ENCODE data around the gene TTLL10. TPM values are rescaled to one million over a fixed set of nuclear protein-coding genes. Genes with fewer than 3 reads are reported as not detected.

The TTLL10 gene
- total RNA-seq, 4 donors from 2014 or later = not detected

GRCh38 chr1:1236945-1237873 lies 63.5 kb downstream of the TTLL10 start:
- Histone ChIP-seq H3K4me1 (peaks cover 0 to 51% (median 11%) of the 10 kb centered on the region in 4 donors), H3K36me3 (peaks cover 0 to 44% (median 0%) of the 10 kb centered on the region in 3 donors), H3K4me3 (no peak overlapping the region), H3K9me3 (no peaks in the 10 kb centered on the region), H3K27me3 (peaks cover 0 to 54% of the 10 kb centered on the region in 2 donors), H3K27ac (no peak overlapping the region)
- WGBS, 2 donors = 30 to 49% methylated on average over 24 to 25 of the region's 34 CpGs
- no peak for TF ChIP-seq EP300 (IDR thresholded peaks at IDR 0.05)
- TF ChIP-seq POLR2A (IDR thresholded peaks at IDR 0.05) = no peak
- TF ChIP-seq CTCF (IDR thresholded peaks at IDR 0.05) = no peak
- DNase-seq (ENCODE audit: low spot score in 2 of 2) = no peak

GRCh38 chr1:1237874-1238701 lies 64.4 kb downstream of the TTLL10 start:
- Histone ChIP-seq H3K36me3 (peaks cover 0 to 51% (median 0%) of the 10 kb centered on the region in 3 donors), H3K9me3 (no peaks in the 10 kb centered on the region), H3K27me3 (peaks cover 0 to 62% of the 10 kb centered on the region in 2 donors), H3K4me1 (peaks cover 0 to 44% (median 9%) of the 10 kb centered on the region in 4 donors), H3K4me3 (no peak overlapping the region), H3K27ac (no peak overlapping the region)
- DNase-seq (ENCODE audit: low spot score in 2 of 2) = no peak
- 36 to 40% methylated on average over 1 to 26 of the region's 48 CpGs for WGBS, 2 donors
- TF ChIP-seq CTCF (IDR thresholded peaks at IDR 0.05) = no peak
- no peak for TF ChIP-seq EP300 (IDR thresholded peaks at IDR 0.05)
- no peak for TF ChIP-seq POLR2A (IDR thresholded peaks at IDR 0.05)

DNA sequence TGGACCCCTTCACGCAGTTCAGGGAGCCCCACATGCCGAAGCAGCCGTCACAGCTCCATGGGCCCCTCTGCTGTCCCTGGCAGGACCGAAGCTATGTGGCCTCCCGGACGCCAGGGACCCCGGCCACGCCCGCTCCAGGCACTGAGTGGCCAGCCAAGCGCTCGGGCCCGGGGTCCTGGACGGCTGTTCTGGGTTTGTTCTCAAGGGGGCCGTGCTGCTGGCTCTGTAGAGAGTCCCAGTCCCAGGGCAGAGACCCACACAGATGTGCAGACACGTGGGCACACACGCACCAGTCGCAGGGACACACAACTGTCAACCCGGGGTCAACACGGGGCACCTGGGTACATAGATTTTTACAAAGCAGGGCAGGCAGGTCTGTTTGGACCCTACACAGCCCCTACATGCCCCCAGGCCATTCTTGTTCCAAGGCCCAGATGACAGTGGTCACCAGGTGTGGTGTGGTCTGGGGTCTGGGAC lies 65.1 kb downstream of the TTLL10 start:
- no peak for DNase-seq (ENCODE audit: low spot score in 2 of 2)
- peaks cover 0 to 68% of the 10 kb centered on the region in 2 donors for H3K27me3 ChIP-seq
- TF ChIP-seq POLR2A (IDR thresholded peaks at IDR 0.05) = no peak
- no peak for TF ChIP-seq CTCF (IDR thresholded peaks at IDR 0.05)
- TF ChIP-seq EP300 (IDR thresholded peaks at IDR 0.05) = no peak
- H3K9me3 ChIP-seq = no peaks in the 10 kb centered on the region
- peaks cover 0 to 42% (median 7%) of the 10 kb centered on the region in 4 donors for H3K4me1 ChIP-seq
- H3K4me3 ChIP-seq = no peak overlapping the region
- WGBS, 2 donors = 62 to 71% methylated on average over 8 to 15 of the region's 19 CpGs
- H3K36me3 ChIP-seq = peaks cover 0 to 47% (median 0%) of the 10 kb centered on the region in 3 donors
- H3K27ac ChIP-seq = no peak overlapping the region

- TF ChIP-seq CTCF (IDR thresholded peaks at IDR 0.05) (no peak), POLR2A (IDR thresholded peaks at IDR 0.05) (no peak), EP300 (IDR thresholded peaks at IDR 0.05) (no peak)
- no peak overlapping the region for H3K27ac ChIP-seq
- DNase-seq (ENCODE audit: low spot score in 2 of 2) = no peak
- peaks cover 0 to 43% (median 0%) of the 10 kb centered on the region in 3 donors for H3K36me3 ChIP-seq
- peaks cover 0 to 43% (median 9%) of the 10 kb centered on the region in 4 donors for H3K4me1 ChIP-seq
- no peaks in the 10 kb centered on the region for H3K9me3 ChIP-seq
- 30 to 69% methylated on average over 3 to 6 of the region's 15 CpGs for WGBS, 2 donors
- H3K4me3 ChIP-seq = no peak overlapping the region
- peaks cover 0 to 73% of the 10 kb centered on the region in 2 donors for H3K27me3 ChIP-seq
Observed at GRCh38 chr1:1239227-1239613, 65.5 kb downstream of the TTLL10 start.

Data from tibial nerve (tissue), 4 donors.